ENCODE measurements around the gene F2RL2.

GRCh38 chr5:76579166-76579937 is 43.9 kb downstream of the F2RL2 start:
- TF ChIP-seq TAF1 (IDR thresholded peaks at IDR 0.05; ENCODE audit: borderline replicate concordance, insufficient read depth, low read length), result no peak
- TF ChIP-seq POLR2AphosphoS5 (IDR thresholded peaks at IDR 0.05; ENCODE audit: low read depth, low read length), result no peak
- TF ChIP-seq, protein P1, sequence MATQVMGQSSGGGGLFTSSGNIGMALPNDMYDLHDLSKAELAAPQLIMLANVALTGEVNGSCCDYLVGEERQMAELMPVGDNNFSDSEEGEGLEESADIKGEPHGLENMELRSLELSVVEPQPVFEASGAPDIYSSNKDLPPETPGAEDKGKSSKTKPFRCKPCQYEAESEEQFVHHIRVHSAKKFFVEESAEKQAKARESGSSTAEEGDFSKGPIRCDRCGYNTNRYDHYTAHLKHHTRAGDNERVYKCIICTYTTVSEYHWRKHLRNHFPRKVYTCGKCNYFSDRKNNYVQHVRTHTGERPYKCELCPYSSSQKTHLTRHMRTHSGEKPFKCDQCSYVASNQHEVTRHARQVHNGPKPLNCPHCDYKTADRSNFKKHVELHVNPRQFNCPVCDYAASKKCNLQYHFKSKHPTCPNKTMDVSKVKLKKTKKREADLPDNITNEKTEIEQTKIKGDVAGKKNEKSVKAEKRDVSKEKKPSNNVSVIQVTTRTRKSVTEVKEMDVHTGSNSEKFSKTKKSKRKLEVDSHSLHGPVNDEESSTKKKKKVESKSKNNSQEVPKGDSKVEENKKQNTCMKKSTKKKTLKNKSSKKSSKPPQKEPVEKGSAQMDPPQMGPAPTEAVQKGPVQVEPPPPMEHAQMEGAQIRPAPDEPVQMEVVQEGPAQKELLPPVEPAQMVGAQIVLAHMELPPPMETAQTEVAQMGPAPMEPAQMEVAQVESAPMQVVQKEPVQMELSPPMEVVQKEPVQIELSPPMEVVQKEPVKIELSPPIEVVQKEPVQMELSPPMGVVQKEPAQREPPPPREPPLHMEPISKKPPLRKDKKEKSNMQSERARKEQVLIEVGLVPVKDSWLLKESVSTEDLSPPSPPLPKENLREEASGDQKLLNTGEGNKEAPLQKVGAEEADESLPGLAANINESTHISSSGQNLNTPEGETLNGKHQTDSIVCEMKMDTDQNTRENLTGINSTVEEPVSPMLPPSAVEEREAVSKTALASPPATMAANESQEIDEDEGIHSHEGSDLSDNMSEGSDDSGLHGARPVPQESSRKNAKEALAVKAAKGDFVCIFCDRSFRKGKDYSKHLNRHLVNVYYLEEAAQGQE (IDR thresholded peaks at IDR 0.05; ENCODE audit: insufficient read depth in 1 of 2, low read depth in 2 of 2, low read length in 2 of 2), result no peak
- TF ChIP-seq SIN3A (IDR thresholded peaks at IDR 0.05; ENCODE audit: borderline replicate concordance, insufficient read depth, low read length), result no peak

Measured in PFSK-1 (cell line).